GM18502 (cell line): ENCODE measurements around the gene HSD11B2.

Experiments used
- ATAC-seq: cut with Tn5 transposase; IDR thresholded peaks from one replicate; pipeline ENCODE4 v1.9.1; 2021; ENCODE audit warnings: mild to moderate bottlenecking; ENCODE audit not compliant: unreplicated experiment, poor library complexity

HSD11B2 gene

DNA sequence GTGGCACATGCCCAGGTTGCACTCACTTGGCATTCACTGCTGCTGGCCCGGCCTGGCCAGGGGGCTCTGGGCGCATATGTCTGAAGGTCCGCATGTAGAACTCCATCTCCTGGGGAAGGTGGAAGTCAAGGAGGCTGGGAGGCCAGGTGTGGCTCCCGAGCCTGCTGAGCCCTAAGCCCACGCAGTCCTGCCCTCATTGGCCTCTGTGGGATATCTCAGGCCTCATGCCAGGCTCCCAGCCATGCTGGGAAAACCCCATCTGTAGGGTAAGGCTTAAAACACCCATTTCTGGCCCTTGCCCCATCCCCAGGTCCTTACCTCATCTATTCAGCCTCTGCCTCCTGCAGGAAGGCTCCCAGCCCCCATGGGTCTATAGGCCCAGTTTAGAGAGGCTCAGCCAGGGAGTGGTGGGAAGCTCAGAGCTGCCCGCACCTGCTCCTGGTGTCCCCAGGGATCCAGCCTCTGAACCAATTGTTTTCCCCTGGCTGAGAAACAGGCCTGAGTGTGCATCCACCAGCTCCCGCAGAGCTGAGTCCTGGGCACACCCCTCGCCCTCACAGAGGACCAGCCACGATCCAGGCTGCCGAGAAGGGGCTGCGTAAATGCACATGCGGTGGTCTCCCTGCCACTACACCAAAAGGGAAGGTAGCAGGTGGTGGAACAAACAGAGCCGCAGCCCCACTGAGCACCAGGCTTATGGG is 35.3 kb upstream of the HSD11B2 start:
- ATAC-seq, result no peak

DNA sequence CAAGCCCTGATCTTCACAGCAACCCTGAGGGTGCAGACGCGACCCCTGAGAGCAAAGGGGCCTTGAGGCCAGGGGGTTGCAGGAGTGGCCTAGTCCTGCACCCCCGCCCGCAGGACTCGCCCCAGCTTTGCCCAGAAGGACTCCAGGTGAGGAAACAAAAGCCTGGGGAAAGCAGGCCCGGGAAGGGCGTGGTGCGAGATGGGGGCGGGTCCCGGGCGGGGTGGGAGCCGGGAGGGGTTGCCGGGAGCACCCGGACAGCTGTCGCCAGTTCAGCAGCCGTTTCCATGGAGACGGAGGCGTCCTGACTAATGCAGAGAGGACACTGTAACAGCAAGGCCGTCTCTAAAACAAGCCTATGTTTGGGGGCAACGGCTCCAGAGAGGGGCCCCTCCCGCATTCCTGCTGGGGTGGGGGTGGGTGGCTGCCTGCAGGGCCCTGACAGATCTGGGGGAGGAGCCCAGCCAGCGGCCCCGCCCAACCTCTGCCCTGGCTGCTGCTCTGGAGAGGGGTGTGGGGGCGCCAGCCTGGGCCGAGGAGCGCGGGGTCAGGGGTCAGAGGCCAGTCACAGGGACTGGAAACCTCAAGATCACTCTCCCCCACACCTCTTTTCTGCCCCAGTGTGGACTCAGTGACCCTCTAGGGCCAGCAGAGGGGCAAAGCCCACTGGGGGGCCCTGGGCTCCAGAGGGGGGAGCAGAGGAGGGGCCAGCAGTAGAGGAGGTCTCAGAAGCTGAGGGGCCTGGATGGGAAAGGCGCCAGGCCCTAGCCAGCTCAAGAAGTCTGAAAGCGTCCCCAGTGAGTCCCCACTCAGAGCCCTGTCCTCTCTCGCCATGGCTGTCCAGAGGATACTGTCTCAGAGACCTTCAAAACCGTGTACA is 34.5 kb upstream of the HSD11B2 start:
- ATAC-seq, result no peak

DNA sequence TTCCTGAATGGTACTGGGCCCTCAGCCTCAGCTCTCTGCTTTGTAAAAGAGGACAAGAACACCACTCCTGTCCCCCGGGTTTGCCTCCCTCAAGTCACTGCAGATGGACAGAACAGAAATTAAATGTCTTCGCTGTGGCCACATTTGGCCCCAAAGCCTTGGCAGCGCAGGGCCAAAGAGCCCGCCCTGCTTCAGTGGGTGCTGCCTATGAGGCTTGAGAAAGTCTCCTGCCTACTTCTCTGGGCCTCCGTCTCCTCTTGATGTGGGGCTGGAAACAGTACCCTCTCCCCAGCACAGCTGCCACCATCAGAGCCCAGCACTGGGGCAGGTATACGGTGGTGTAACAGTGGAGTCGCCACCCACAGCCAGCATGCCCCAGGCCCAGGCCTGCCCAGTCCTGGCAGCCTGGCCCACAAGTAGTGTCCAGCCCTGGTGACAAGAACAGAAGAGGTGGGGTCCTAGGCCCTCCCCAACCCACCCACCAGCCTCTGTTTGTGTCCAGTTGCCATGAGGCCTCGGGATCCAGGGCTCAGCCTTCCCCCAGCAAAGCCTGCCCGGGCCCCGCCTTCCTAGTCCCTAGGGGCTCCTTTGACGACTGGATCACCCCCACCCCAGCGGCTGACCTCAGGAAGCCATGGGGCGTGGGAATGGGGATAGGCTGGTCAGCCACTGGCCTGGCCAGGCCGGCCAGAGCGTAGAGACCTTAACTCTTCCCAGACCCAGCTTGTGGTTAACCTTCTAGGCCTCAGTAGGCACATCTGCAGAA is 33.7 kb upstream of the HSD11B2 start:
- no peak for ATAC-seq

DNA sequence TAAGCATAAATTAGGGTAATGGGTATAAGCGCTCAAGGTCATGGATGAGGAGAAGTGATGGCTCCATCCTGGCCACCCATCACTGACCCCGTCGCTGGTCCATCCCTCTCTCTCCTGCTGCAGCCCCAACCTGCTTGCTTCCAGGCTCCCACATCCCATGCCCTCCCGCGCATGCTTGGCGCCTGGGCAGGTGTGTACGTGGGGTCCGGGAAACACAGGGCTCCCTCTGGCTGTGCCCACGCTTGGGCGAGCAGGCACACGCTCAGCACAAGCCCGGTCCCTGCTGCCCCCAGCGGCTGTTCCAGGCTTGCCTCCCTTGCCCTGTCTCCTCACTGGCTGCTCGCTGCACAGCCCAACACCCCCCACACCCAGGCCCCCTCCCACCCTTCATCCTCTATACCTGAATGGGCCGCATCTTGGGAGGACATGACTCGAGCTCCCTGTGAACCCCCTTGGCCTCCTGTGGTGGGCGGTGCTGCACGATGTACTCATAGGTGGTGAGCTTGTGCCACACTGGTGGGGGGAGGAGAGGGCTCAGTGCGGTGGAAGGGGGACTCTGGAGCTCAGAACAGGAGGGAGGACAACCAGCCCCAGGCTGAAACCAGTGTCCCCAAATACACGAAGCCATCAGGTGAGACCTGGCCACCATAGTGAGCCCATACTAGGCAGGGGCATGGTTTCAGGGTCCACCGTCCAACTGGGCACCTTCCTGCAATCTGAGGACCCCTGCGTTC is 32.9 kb upstream of the HSD11B2 start:
- ATAC-seq, result no peak

DNA sequence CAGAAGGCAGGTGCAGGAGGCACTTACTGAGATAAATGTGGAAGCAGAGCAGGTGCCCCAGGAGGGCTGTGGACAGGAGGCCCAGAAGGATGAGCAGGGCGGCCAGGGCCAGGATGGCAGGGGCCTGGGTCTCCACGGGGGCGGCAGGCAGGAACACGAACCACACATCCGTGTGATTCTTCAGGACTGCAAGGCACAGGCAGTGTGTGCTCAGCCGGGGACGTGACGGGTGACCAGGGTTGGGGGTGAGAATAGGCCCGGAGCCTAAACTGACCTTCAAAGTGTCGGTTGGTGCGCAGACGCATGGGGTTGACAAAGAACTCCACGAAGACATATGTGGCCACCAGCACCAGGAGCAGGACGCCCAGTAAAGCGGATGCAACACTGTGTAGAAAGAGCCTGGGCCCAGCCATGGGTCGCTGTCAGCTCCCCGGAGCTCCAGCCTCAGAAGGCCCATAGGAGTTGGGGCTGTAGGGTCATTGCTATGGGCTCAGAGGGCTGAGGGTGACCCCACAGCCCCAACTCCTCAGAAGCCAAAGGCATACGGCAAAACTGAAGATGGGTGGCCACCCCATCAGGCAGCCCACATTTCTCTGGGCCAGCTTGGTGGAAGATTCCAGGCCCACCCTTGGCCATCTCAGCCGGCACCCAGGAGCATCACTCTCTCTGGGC is 32.2 kb upstream of the HSD11B2 start:
- no peak for ATAC-seq

DNA sequence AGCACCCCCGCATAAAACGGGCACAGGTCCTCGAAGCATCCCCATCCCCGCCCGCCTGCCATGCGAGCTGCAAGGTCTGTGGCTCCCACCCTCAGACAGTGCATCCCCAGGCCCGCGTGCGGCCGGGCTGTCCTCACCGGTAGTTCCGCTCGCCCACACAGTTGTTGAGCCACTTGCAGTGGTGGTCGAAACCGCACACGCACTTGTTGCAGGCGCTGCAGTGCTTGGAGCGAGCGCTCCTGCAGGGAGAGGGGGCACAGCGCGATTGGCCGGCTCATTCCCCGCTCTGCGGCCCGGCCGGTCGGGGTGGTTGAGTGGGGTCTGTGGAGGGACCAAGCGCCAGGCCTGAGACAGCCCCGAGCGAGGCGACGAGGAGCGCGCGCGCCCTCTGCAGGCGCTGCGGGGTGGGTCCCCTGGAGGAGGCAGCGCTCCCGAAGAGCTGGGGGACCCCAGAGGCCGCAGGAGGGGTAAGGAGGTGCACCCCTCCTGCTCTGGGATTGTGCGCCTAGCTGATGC is 31.6 kb upstream of the HSD11B2 start:
- ATAC-seq, result no peak

DNA sequence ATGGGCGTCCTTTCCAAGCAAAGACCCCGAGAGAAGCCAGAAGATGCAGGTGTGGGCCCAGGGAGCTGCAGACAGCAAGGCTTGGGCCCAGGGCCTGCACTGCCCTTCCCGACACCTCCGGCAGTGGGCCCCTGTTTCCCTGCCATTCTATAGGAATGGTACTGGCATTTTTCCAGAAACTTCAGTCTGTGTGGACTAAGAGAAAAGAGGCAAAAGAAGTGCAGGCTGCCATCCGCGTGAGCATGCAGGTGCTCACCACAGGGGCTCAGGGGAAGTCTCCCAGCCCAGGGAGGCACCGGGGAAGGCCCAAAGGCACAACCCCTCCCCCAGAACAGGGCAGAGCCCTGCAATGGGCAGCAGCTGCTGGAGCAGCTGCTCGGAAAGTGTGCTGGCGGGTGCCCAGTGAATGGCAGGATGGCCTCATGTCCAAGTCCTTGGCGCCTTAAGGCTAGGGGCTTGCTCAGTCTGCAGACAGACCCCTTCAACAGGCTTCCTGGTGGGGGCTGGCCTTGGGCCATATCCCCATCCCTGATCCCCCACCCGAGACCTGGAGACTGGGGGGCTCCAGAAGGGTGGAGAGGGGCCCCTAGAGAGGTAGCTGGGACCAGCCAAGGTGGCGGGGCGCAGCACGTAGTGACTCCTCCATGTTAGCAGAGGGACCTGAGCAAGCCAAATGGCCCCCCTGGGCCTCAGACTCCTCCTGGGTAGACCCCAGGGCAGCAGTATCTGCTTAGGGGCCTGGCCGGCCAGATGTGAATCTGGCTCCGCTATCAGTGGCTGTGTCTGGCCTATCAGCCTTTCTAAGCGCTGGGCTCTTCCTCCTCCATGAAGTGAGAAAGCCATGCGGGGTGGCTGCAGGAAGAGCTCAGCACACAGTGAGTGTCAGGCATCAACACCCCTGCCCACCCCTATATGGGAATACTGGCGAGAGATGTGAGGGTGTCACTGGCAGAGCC is 30.9 kb upstream of the HSD11B2 start:
- ATAC-seq, result no peak

DNA sequence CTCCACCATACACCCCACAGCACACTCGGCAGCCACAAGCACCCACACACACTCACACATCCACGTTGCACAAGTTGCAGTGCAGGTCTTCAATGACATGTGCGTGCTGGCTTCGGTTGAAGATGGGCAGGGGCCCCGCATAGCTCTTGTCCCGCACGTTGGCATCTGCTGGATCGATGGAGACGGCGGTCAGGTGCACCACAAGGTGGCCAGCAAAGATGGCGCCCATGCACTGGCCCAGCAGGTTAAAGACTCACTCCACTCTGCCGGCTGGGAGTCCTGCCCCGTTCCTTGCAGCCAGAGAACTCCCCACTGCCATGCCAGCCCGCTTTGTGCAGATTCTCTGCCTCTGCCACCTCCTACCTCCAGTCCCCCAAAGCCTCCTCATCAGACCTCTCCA is 30.0 kb upstream of the HSD11B2 start:
- no peak for ATAC-seq

DNA sequence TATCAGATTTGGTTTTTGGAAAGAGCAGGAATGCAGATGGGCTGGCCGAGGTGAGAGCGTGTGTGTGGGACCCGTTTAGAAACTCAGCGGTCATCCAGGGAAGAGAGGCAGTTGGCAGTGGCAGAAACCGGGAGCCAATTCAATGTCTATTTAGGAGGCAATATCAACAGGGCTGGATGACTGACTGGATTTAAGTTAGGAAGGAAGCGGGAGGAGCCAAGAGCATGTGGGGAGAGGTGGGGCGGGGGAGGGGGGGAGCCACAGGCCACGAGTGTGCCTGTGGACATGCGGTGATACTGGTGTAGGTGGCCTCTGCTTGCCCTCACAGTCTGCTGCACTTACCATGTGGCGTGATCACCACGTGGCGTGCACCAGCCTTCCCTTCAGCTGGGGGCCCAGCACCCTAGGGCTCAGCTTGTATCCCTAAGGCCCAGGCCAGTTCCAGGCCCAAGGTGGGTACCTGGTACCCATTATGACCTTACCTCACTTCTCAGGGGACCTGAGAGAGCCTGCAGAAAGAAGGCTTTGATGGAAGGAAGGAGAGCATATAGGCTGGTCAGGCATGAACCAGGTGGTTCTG is 26.9 kb upstream of the HSD11B2 start:
- no peak for ATAC-seq

DNA sequence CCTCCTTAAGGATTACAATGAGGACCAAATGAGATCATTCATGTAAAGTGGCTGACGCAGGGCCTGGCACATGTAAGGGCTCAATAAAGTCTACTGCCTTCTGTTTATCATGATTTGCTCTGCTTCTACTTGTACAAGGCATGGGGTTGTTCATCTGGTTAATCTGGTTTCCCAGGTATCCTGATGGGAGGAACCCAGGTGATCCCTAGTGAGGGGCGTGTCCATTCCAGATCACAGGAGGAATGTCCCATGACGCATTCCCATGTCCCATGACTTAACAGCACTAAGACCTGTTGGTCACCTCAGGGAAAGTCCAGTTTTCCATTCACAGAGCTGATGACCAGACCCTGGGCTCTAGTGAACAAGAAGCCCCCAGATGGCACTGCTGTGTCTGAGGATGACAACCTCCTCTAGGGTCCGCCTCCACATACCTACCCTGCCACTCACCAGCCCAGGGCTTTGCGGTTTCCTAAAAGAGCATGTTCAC is 26.1 kb upstream of the HSD11B2 start:
- no peak for ATAC-seq

DNA sequence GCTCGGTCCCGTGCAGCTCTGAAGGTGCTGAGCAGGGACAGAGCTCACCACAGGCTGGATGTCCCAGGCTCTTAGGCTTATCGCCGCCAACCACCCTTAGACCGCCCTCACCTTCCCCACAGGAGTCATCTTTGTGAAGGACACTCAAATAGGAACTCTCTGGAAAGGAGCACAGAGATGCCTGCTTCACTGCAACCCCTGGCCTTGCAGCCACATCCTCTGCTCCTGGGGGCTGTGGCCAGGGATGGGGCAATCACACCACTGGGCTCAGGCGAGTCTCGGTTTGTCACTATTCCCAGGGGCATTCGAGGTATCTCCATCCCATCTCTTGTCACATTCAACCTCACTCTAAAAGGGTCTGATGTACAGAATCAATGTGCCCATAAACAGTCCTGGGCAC is 25.6 kb upstream of the HSD11B2 start:
- no peak for ATAC-seq

DNA sequence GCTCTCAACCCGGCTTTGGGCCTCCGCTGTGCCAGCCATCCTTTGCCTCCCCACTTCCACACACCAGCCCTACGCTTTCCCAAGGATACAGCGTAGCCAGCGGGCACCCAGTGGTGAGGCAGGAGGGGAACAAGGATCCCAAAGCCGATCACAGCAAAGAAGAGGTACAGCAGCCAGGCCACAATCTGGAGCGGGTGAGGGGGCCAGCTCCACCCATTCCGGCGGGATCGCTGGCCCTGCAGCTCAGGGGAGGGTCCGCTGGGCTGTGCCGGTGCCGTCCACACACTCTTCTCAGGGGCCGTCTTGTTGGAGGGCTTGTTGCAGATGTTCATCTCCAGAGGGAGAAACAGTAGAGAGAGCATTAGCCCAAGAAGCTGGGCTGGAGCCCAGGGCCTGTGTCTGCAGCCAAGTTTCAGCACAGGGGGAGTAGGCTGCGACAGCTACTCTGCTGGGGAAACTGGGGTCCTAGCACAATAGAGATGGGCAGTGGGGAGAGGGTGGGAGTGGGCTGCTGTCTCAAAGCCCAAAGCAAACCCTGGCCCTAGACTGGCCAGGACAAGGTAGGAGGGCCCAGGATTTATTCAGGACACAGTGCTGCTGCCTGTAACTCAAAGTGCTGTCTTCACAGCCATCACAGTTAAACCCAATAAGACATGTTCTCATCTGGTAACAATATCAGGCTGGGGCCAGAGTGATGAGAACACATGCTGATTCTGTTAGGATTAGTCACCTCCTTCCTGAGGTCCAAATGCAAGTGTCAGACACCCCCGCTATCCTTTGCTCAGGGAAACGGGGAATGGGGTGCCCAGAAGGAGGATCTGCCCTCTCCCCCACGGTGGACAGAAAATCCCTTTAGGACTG is 24.6 kb upstream of the HSD11B2 start:
- ATAC-seq, result no peak

DNA sequence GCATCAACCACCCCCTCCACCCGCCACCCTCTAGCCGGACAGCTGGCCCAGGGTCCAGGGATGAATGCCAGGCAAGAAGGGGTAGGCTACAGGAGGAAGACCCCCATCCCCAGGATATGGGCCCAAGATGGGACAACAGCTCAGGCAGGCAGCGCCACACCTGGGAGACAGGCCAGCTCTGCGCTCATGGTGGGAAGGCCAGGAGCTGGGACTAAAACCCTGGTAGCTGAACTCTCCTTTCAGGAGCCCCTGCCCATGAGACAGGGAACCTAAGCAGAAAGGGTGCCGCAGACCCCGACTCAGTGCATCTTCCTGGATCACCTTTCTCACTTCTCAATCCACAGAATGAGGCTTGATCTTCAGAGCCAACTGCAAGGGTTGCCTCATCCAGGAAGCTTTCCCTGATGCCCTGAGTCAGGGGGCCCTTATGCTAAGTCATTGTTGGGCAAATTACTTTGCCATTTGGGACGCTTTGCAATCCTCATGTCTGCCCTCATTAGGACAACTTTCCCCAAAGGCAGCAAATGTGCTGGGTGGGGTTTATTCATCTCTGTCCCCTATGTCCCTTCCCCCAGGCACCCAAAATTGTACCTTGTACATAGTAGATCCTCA is 23.6 kb upstream of the HSD11B2 start:
- no peak for ATAC-seq

DNA sequence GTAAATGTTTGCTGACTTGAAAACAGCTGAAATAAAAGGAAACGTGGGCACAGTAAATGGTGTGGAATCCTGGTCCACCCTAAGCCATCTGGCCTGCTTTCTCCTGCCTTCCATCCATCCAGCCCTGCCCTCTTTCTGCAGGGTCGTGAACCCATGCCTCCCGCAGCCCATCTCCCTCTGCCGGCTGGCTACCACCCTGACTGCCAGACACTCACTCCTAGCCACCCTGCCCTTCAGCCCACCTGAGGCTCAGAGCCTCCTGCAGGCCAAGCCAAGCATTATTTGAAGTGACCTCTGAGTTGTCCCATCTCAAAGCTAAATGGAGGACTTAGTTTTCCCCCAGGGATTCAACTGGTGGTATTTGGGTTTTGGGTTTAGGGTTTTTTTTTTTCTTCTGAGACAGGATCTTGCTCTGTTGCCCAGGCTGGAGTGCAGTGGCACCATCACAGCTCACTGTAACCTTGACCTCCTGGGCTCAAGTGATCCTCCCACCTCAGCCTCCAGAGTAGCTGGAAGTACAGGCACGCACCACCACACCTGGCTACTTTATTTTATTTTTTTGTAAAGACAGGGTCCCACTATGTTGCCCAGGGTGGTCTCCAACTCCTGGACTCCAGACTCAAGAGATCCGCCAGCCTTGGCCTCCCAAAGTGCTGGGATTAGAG is 23.0 kb upstream of the HSD11B2 start:
- ATAC-seq, result no peak

DNA sequence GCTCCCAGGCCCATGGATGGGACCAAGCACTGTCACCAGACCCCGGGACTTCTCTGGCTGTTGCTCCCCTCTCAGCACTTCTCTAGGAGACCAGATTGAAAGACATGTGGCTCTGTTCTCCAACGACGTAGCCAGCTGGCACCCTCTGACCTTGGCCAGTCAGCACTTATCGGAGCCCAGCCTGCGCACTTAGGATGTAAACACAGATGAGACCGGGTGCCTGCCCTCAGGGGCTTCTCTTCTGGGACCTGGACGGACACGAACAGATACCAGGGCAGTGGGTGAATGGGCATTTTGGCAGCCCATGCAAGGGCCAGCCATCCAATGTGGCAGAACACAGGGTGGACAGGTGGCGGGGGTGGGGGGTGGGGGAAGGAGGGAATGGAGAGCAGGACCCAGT is 21.3 kb upstream of the HSD11B2 start:
- no peak for ATAC-seq

DNA sequence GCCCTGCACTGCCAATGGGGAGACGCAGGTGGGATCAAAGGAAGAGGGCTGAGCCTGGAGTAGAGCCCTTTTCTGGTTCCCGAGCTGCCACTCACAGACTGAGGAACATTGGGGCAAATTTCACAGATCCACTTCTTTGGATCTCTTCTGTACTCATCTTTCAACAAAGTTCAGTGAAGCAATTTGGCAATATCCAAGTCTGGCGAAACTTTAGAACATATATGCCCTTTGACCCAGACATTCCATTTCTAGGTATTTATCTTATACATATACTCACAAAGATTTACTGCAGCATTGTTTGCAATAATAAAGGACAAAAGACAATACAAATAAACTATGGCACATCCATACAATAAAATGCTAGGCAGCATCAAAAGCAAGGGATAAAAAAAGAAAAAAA is 19.6 kb upstream of the HSD11B2 start:
- no peak for ATAC-seq
